Activated CD4-positive, alpha-beta T cell treated with anti-CD3 and anti-CD28 coated beads, Interleukin-2, amount 10 ng/mL, durations not matched to agents 7 days and 5 days (primary cell): ENCODE data around the gene ARL15. TPM values are rescaled to one million over a fixed set of nuclear protein-coding genes. Genes with fewer than 3 reads are reported as not detected.

Experiments used
- CTCF ChIA-PET: fragments of 350-600 bp; sonication (Branson Sonifier 250); formaldehyde crosslinking; loops from one replicate; lab custom pipeline; 2021; ENCODE audit warnings: antibody characterized with exemption; lab: Charles Lee
- POLR2A ChIA-PET: fragments of 350-600 bp; sonication (Branson Sonifier 250); formaldehyde crosslinking; loops from one replicate; lab custom pipeline; 2021; ENCODE audit warnings: antibody characterized with exemption; lab: Charles Lee
- DNase-seq: peaks from one replicate; pipeline ENCODE4 v3.0.0-alpha.2; 2020
- H3K27ac Mint-ChIP-seq: one replicate; pipeline ENCODE4 v1.8.0; 2021; ENCODE audit warnings: mild to moderate bottlenecking, moderate library complexity, mixed read lengths
- H3K27me3 Mint-ChIP-seq: one replicate; pipeline ENCODE4 v1.8.0; 2021; ENCODE audit warnings: mixed read lengths
- H3K36me3 Mint-ChIP-seq: one replicate; pipeline ENCODE4 v1.8.0; 2021; ENCODE audit warnings: low read depth, mixed read lengths
- H3K4me1 Mint-ChIP-seq: one replicate; pipeline ENCODE4 v1.8.0; 2021; ENCODE audit warnings: mixed read lengths
- H3K4me3 Mint-ChIP-seq: one replicate; pipeline ENCODE4 v1.8.0; 2021; ENCODE audit warnings: mild to moderate bottlenecking, moderate library complexity, mixed read lengths
- H3K9me3 Mint-ChIP-seq: one replicate; pipeline ENCODE4 v1.8.0; 2021; ENCODE audit warnings: mixed read lengths
- total RNA-seq, 2 experiments: library from RNA; stranded (reverse); gene quantifications; one replicate each; pipeline ENCODE4 v1.2.3, GENCODE V29; 2021

The ARL15 gene
- total RNA-seq, 2 experiments from 2014 or later: 13.5 to 16.1 TPM

DNA sequence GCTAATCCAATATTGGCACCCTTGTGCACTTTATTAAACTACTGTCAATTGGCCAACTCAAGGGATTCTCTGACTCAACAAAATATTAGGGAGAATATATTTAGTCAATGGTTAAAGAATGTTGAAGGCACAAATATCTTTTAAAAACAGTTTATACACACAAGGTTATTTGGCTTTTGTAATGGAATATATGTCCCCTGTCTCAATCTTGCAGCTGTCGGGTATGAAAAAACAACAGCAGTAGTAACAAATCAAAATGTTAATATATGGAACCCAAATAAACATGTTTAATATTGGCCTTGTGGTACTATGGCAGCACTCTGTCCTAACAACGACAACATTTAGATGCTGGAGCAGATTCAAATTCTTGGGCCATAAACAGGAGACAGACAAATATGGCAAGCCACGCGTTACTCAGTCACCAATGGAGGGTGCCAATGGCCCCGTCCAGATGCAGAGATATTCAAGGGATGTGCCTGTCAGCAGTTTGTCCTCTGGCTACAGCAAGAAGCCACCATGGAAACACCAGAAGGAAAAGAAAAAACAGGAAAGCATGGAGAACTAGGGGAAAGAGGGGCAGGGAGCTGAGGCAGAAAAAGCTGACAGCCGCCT lies 408.0 kb downstream of the ARL15 start:
- H3K27ac Mint-ChIP-seq: no peak overlapping the region
- POLR2A ChIA-PET: no interaction called here

DNA sequence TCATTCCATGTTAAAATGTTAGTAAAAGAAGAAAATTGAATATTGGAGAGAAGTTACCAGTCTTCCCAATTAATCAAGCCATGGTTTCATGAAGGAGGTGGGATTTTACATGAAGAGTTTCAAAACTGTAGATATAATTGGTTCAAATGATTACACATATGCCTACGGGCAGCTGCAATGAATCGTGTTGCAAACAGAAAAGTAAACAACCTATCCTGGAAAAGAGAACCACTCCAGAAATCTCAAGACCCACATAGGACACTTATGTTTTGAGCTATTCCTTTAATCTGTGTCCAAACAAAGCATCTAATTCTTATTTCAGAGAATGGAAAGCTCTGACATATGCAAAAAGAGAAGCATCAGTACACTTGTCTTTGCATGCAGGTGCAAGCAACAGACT lies 409.7 kb downstream of the ARL15 start:
- Mint-ChIP-seq H3K27ac (no peak overlapping the region), H3K27me3 (no peaks in the 10 kb centered on the region), H3K4me1 (no peaks in the 10 kb centered on the region), H3K36me3 (no peaks in the 10 kb centered on the region), H3K9me3 (no peaks in the 10 kb centered on the region), H3K4me3 (no peak overlapping the region)
- ChIA-PET CTCF (no interaction called here), POLR2A (no interaction called here)
- DNase-seq: no peak

More for the DNA sequence above, 408.0 kb downstream of the ARL15 start:
- no peak for DNase-seq
- Mint-ChIP-seq H3K9me3 (no peaks in the 10 kb centered on the region), H3K4me3 (no peak overlapping the region), H3K4me1 (no peaks in the 10 kb centered on the region), H3K36me3 (no peaks in the 10 kb centered on the region), H3K27me3 (no peaks in the 10 kb centered on the region)
- CTCF ChIA-PET: interaction anchor here (0.9 kb wide), 1 partner anchor 10 kb away, joined by 3 read pairs; no protein-coding TSS in a partner anchor

DNA sequence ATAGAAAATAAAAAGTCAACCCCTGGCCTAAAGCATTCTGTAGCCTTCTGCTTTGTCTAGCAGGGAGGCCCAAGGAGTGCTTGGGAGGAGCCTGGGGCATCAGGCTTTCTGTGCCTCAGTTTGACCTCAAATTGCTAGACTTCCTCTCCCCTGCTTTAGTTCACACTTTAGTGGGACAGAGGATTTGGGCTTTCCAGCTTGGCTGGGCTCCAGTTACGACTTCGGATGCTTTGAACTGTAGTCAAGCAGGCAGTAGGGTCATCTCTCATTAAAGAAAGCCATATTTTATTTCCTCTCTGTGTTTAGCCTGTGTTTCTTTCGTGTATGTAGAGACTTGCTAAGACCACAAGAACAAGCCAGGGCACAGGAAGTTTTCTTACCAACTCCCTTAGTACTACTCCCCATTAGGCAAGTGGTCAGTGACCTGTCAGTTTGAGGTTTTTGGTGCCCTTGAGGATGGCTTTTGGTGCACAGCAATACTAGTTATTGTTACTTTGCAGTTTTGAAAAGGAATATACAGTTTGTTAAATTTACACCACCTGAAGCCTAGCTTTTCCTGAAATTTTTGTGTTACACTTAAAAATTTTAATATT lies 415.2 kb downstream of the ARL15 start:
- Mint-ChIP-seq H3K4me1 (no peaks in the 10 kb centered on the region), H3K9me3 (no peaks in the 10 kb centered on the region)
- CTCF ChIA-PET: no interaction called here

DNA sequence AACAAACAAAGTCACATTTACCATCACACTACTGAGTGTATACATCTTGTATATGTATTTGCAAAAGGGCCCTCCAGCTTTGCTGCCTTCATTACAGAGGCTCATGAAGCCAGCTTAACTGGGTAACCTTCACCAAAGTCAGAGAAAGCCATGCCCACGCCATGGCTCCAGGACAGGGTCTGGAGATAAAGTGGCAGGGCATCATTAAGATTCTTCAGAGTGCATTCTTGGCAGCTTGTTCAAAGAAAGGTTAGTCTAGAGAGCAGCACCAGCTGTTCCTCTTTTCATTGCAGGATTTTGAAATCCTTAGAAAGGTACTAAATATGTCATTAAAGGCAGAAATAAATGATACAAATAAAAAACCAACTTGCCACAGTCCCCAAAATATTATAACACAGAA lies 416.7 kb downstream of the ARL15 start:
- no peaks in the 10 kb centered on the region for H3K9me3 Mint-ChIP-seq
- CTCF ChIA-PET: no interaction called here
- no peaks in the 10 kb centered on the region for H3K36me3 Mint-ChIP-seq
- no peak for DNase-seq
- no peak overlapping the region for H3K4me3 Mint-ChIP-seq
- POLR2A ChIA-PET: no interaction called here
- H3K27ac Mint-ChIP-seq: no peak overlapping the region
- H3K4me1 Mint-ChIP-seq: no peaks in the 10 kb centered on the region
- H3K27me3 Mint-ChIP-seq: no peaks in the 10 kb centered on the region

More for the DNA sequence above, 415.2 kb downstream of the ARL15 start:
- Mint-ChIP-seq H3K27me3 (no peaks in the 10 kb centered on the region), H3K36me3 (no peaks in the 10 kb centered on the region), H3K27ac (no peak overlapping the region), H3K4me3 (no peak overlapping the region)
- POLR2A ChIA-PET: no interaction called here
- DNase-seq: no peak

DNA sequence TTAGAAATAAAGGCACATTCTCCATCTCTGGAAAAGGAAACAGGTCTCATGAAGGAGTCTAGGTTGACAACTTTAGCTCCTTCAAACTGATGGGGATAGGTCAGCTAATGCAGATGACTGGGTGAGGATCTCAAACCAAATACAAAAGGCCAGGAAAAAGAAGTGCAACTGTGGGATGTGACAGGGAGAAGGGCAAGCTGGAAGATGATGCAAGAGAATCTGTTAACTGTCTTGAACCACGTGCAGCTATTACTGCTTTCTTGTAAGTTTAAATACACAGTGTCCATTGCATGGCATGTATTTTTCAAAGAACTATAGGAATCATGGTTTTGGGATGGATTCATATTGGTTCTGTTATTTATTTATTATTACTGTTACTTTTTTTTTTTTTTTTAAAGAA lies 418.1 kb downstream of the ARL15 start:
- Mint-ChIP-seq H3K27ac (no peak overlapping the region), H3K9me3 (no peaks in the 10 kb centered on the region), H3K27me3 (no peaks in the 10 kb centered on the region), H3K4me3 (no peak overlapping the region), H3K36me3 (no peaks in the 10 kb centered on the region), H3K4me1 (no peaks in the 10 kb centered on the region)
- POLR2A ChIA-PET: interaction anchor here (0.6 kb wide), 1 partner anchor 797 kb away, joined by 4 read pairs; no protein-coding TSS in a partner anchor
- CTCF ChIA-PET: no interaction called here
- no peak for DNase-seq

DNA sequence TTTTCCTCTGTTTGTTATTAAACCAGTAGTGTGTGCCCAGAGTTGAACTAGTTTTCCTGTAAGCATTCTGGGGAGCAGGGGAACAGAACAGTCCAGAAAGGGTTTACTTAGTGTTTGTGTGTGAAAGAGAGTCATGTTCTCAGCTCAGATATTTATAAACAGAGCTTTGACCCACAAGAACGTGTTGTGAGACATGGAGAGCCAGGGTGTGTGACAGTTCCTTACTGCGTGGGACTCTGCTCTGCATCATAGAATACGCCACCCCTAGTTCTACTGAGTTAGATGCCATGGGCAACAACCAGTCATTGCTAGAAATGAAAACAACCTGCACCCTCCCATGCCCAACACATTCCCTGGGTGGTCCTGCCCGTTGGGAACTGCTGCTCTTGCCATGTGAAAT lies 419.2 kb downstream of the ARL15 start:
- Mint-ChIP-seq H3K27ac (no peak overlapping the region), H3K4me3 (no peak overlapping the region), H3K36me3 (no peaks in the 10 kb centered on the region), H3K27me3 (no peaks in the 10 kb centered on the region), H3K9me3 (no peaks in the 10 kb centered on the region), H3K4me1 (no peaks in the 10 kb centered on the region)
- ChIA-PET CTCF (no interaction called here), POLR2A (no interaction called here)
- no peak for DNase-seq

DNA sequence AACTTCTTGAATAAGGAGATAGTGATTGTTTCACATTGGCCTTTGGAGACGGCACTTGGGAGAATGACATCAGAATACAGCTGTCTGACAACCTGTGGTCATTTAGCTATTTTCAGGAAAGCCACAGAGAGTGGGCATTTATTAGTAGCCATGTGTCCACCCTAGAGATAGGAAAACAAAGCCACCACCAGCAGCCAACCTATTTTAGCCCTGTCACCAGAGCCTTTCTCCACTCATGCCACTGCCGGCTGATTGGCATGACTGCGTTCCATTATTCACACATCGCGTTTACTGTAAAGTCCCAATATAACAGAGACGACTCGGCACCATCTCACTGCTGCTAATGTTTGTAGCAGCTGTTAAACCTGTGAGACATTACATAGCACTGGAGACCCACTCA lies 419.9 kb downstream of the ARL15 start:
- CTCF ChIA-PET: no interaction called here
- H3K36me3 Mint-ChIP-seq: no peaks in the 10 kb centered on the region
- no peaks in the 10 kb centered on the region for H3K9me3 Mint-ChIP-seq
- no peaks in the 10 kb centered on the region for H3K4me1 Mint-ChIP-seq
- POLR2A ChIA-PET: no interaction called here
- H3K4me3 Mint-ChIP-seq: no peak overlapping the region
- H3K27ac Mint-ChIP-seq: no peak overlapping the region
- no peaks in the 10 kb centered on the region for H3K27me3 Mint-ChIP-seq
- no peak for DNase-seq

DNA sequence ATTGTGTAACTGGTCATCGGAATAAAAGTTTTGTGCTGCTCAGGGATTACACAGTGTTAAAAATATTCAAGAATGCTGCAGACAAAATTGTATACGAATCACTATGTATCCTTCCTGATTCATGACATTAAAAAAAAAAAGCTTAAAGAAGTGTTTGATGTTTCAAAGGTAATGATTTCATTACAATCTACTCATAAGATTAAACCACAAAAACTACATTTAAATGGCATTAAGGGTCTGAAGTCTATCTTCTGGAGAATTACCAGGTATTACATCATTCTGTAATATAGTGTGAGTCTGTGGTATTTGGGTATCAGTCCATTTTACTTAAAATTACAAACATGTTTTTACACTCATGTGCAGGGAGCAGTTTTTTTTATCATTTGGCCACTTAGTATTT lies 425.5 kb downstream of the ARL15 start:
- H3K9me3 Mint-ChIP-seq: no peaks in the 10 kb centered on the region
- ChIA-PET POLR2A (no interaction called here), CTCF (no interaction called here)

DNA sequence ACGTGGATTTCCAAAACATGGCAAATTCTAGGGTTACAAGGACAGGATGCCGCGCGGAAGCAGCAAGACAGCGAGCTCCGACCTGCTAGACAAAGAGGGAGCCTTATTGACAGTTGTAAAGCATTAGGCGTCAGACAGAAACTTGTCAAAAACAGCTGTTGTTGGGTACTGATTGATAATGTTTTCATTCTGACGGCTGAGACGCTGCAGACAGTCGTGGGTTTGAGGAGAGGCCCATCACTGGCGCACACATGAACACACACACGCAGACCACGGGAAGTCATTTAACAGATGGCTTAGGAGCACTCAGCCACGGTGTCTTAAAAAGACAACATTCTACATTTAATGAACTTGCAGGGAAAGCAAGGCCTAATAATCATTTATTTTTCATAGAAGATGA lies 426.0 kb downstream of the ARL15 start:
- POLR2A ChIA-PET: no interaction called here

More for the DNA sequence above, 425.5 kb downstream of the ARL15 start:
- no peak overlapping the region for H3K27ac Mint-ChIP-seq
- no peaks in the 10 kb centered on the region for H3K36me3 Mint-ChIP-seq
- no peak for DNase-seq
- H3K4me1 Mint-ChIP-seq: peaks cover 3% of the 10 kb centered on the region
- no peak overlapping the region for H3K4me3 Mint-ChIP-seq
- H3K27me3 Mint-ChIP-seq: no peaks in the 10 kb centered on the region

DNA sequence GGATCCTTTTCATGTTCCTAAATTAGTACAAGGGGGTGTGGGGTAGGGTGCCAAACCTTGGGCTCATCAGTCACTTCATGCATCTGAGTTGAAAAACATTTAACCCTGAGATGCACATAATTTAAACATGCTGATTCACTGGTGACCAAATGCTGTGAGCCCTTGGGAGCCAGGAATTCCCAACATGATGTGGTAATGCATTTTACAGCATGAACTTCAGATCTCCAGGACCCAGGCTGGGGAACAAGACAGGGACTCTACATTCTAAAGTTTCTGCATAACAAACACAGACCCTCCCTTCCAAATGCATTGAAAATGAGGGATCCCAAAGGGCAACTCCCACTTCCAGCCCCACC lies 427.7 kb downstream of the ARL15 start:
- Mint-ChIP-seq H3K4me3 (no peak overlapping the region), H3K9me3 (no peaks in the 10 kb centered on the region), H3K36me3 (no peaks in the 10 kb centered on the region), H3K27ac (no peak overlapping the region), H3K27me3 (no peaks in the 10 kb centered on the region), H3K4me1 (peaks cover 3% of the 10 kb centered on the region)
- POLR2A ChIA-PET: no interaction called here
- CTCF ChIA-PET: no interaction called here
- DNase-seq: no peak

More for the DNA sequence above, 426.0 kb downstream of the ARL15 start:
- no peaks in the 10 kb centered on the region for H3K9me3 Mint-ChIP-seq
- H3K36me3 Mint-ChIP-seq: no peaks in the 10 kb centered on the region
- no peak overlapping the region for H3K27ac Mint-ChIP-seq
- CTCF ChIA-PET: no interaction called here
- H3K4me3 Mint-ChIP-seq: no peak overlapping the region
- H3K27me3 Mint-ChIP-seq: no peaks in the 10 kb centered on the region
- DNase-seq: no peak
- H3K4me1 Mint-ChIP-seq: peaks cover 3% of the 10 kb centered on the region

DNA sequence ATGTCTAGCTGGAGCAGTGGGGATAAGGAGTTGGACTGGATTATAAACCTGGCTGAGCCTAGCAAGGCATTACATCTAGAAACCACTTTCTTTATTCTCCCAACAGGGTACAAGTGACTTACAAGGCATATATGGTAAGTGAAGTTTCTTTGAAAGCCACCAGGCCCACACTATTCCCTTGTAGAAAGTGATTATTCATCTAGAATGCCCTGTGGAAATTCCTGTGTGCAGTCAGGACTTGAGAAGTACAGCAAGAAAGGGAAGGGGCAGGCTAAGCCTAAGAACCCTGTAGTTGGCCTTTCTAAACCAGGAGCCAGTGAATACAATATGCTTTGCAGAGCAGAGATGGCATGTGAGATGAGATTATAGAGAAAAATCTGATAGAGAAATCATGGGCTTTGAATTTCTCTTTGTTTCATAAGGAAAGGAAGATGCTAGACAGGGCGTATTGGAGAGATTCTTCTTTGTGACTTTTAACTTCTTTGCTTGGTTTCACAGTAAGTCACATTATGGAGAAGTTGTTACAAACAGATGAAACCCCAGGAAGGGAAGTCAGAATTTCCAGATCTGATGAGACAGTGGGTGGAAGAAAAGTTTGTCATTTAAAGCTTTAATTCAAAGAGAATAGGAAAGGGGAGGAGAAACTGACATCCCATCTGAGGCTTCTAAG lies 428.2 kb downstream of the ARL15 start:
- Mint-ChIP-seq H3K4me3 (no peak overlapping the region), H3K9me3 (no peaks in the 10 kb centered on the region), H3K27ac (no peak overlapping the region), H3K36me3 (no peaks in the 10 kb centered on the region), H3K4me1 (peaks cover 3% of the 10 kb centered on the region), H3K27me3 (no peaks in the 10 kb centered on the region)
- POLR2A ChIA-PET: no interaction called here
- CTCF ChIA-PET: no interaction called here
- no peak for DNase-seq

DNA sequence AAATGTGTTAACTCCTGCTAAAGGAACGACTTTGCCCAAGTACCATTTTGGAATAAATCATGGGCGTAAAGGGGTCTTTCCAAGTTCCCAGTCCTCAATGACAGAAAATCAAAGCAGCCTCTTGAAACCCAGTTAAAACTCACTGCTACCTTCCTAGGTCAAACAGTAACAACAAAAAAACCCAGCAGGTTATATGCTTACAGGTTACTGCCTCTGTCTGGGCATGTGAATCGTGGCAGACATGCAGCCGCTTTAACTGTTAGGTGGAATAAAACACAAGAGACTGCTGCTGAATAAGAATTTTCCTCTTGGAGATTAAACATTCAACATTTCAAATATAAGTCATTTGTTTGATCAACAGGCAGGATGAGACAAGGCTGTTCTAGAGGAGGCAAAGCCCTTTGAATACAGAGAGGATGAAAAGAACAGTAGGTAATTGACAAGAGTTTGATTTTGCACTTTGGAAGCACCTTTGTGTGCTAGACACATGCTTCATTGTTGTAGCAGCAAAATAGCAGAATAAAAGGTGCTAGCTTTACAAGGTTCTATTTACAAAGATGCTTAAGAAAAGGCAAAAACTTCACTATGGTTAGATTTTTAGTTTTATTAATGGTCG lies 430.6 kb downstream of the ARL15 start:
- no peak for DNase-seq
- no peak overlapping the region for H3K4me3 Mint-ChIP-seq
- ChIA-PET CTCF (no interaction called here), POLR2A (no interaction called here)
- H3K27ac Mint-ChIP-seq: no peak overlapping the region
- H3K4me1 Mint-ChIP-seq: peaks cover 3% of the 10 kb centered on the region
- no peaks in the 10 kb centered on the region for H3K27me3 Mint-ChIP-seq
- H3K9me3 Mint-ChIP-seq: peaks cover 2% of the 10 kb centered on the region
- H3K36me3 Mint-ChIP-seq: no peaks in the 10 kb centered on the region

DNA sequence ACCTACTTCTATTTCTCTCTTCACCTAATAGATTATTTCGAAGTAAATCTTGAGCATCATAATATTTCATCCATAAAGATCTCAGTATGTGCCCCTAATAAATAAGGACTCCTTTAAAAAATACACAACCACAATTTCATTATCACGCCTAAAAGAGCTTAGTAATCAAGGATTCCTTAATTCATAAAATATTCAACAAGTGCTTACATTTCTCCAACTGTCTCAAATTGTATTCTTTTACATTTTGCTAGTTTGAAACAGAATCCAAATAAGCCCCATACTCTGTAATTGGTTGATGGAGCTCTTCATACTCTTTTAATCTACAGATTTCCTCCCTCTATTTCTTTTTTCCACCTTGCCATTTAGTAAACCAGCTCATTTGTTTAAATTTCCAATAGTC lies 432.4 kb downstream of the ARL15 start:
- CTCF ChIA-PET: no interaction called here
- no peak overlapping the region for H3K27ac Mint-ChIP-seq

More for the DNA sequence above, 432.4 kb downstream of the ARL15 start:
- peaks cover 4% of the 10 kb centered on the region for H3K9me3 Mint-ChIP-seq
- H3K4me1 Mint-ChIP-seq: no peaks in the 10 kb centered on the region
- no peak for DNase-seq
- no peak overlapping the region for H3K4me3 Mint-ChIP-seq
- no peaks in the 10 kb centered on the region for H3K27me3 Mint-ChIP-seq
- POLR2A ChIA-PET: no interaction called here
- H3K36me3 Mint-ChIP-seq: no peaks in the 10 kb centered on the region
